Measurements from ENCODE around the gene GGA1. TPM values are rescaled to one million over a fixed set of nuclear protein-coding genes. Genes with fewer than 3 reads are reported as not detected.
A peak's percentile ranks its signal among the peaks of the same experiment; 100 is the strongest.

Gene GGA1
- total RNA-seq, 2 experiments from 2014 or later: 59.5 to 64.4 TPM

GRCh38 chr22:37618072-37618656 is 9.5 kb downstream of the GGA1 start:
- ChIA-PET POLR2A (interaction anchor here (1.1 to 1.5 kb wide), 5 partner anchors 8 to 14 kb away, joined by 3 to 5 read pairs (median 3); no protein-coding TSS in a partner anchor), CTCF (interaction anchor here (0.8 to 3.0 kb wide), 4 partner anchors 10 to 64 kb away, joined by 3 to 21 read pairs (median 4); partner anchors contain the start of gene GGA1)
- DNase-seq: no peak
- Mint-ChIP-seq H3K9me3 (no peaks in the 10 kb centered on the region), H3K4me1 (peaks cover 5% of the 10 kb centered on the region), H3K36me3 (ENCODE audit: low read depth) (peaks cover 21% of the 10 kb centered on the region), H3K4me3 (no peak overlapping the region), H3K27me3 (no peaks in the 10 kb centered on the region), H3K27ac (no peak overlapping the region)

DNA sequence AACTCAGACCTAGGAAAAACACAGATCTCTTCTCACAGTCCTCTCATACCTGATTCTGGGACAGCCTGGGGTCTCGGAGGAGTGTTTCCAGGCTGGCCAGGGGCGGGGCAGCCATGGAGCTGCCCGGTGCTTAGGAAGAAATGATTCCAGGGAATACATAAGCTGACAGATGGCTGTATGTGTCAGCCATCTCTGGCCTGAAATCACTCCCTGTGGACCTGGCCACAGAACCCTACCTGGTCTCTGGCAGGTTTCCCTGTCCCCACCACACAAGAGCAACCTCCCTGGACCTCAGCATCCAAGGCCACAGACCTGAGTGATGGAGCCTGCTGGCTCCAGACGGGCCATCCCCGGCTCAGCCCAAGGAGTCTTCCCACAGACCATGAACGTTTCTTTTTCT is 10.0 kb downstream of the GGA1 start:
- Mint-ChIP-seq H3K4me3 (no peak overlapping the region), H3K27me3 (no peaks in the 10 kb centered on the region), H3K9me3 (no peaks in the 10 kb centered on the region), H3K4me1 (peaks cover 3% of the 10 kb centered on the region), H3K36me3 (ENCODE audit: low read depth) (peaks cover 22% of the 10 kb centered on the region), H3K27ac (no peak overlapping the region)
- DNase-seq: no peak
- POLR2A ChIA-PET: interaction anchor here (1.2 to 2.0 kb wide), 6 partner anchors 9 to 39 kb away, joined by 3 to 6 read pairs (median 5); partner anchors contain the start of gene PDXP
- CTCF ChIA-PET: interaction anchor here (1.1 to 3.0 kb wide), 4 partner anchors 11 to 65 kb away, joined by 3 to 21 read pairs (median 4); partner anchors contain the start of gene GGA1

DNA sequence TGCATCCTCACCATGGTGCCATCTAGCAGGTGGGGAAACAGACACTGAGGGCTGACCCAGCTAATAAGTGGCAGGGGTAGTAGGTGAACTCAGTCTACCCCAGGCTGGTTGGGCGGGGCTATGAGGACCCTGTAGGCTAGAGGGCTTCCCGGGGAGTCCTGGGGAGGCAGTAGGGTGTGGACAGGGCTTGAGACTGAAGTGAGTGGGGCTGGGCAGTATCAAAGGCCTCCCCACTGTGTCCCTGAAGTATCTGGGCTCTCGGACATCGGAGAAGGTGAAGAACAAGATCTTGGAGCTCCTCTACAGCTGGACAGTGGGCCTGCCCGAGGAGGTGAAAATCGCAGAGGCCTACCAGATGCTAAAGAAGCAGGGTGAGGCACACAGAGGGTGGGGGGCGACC is 11.4 kb downstream of the GGA1 start:
- Mint-ChIP-seq H3K4me3 (no peak overlapping the region), H3K36me3 (ENCODE audit: low read depth) (peaks cover 25% of the 10 kb centered on the region), H3K27me3 (no peaks in the 10 kb centered on the region), H3K9me3 (no peaks in the 10 kb centered on the region), H3K4me1 (peaks cover 10% of the 10 kb centered on the region), H3K27ac (no peak overlapping the region)
- CTCF ChIA-PET: interaction anchor here (0.8 to 3.0 kb wide), 3 partner anchors 12 to 63 kb away, joined by 4 to 21 read pairs (median 5); partner anchors contain the start of gene GGA1
- DNase-seq: no peak
- POLR2A ChIA-PET: interaction anchor here (0.8 to 2.0 kb wide), 4 partner anchors 10 to 38 kb away, joined by 3 to 6 read pairs (median 5); partner anchors contain the start of gene PDXP

DNA sequence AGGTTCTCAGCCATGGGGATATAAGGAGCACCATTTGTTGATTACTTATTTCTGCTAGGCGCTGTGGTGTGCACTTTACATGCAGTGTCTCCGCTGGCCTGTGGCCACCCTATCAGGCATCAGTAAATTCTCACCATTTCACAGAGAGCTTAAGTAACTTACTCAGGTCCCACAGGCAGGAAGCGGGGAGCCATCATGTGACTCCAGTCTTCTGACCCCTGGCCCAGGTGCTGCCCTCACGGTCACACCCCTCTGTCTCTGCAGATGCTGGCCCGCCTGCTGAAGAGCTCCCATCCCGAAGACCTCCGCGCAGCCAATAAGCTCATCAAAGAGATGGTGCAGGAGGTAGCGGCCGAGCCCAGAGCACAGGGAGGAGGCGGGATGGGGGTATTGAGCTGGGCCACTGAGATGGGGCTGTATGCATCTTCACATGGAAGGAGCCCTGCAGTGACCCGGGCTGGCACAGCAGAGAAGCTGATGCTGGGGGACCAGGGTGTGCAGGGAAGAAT is 12.8 kb downstream of the GGA1 start:
- Mint-ChIP-seq H3K4me1 (peaks cover 24% of the 10 kb centered on the region), H3K4me3 (no peak overlapping the region), H3K27me3 (no peaks in the 10 kb centered on the region), H3K27ac (no peak overlapping the region), H3K9me3 (no peaks in the 10 kb centered on the region), H3K36me3 (ENCODE audit: low read depth) (peaks cover 25% of the 10 kb centered on the region)
- no peak for DNase-seq
- ChIA-PET POLR2A (interaction anchor here (0.9 to 1.0 kb wide), 2 partner anchors 13 to 38 kb away, joined by 3 read pairs; partner anchors contain the start of gene GGA1), CTCF (interaction anchor here (0.8 to 1.3 kb wide), 4 partner anchors 12 to 22 kb away, joined by 3 to 4 read pairs (median 4); partner anchors contain the start of gene GGA1)

DNA sequence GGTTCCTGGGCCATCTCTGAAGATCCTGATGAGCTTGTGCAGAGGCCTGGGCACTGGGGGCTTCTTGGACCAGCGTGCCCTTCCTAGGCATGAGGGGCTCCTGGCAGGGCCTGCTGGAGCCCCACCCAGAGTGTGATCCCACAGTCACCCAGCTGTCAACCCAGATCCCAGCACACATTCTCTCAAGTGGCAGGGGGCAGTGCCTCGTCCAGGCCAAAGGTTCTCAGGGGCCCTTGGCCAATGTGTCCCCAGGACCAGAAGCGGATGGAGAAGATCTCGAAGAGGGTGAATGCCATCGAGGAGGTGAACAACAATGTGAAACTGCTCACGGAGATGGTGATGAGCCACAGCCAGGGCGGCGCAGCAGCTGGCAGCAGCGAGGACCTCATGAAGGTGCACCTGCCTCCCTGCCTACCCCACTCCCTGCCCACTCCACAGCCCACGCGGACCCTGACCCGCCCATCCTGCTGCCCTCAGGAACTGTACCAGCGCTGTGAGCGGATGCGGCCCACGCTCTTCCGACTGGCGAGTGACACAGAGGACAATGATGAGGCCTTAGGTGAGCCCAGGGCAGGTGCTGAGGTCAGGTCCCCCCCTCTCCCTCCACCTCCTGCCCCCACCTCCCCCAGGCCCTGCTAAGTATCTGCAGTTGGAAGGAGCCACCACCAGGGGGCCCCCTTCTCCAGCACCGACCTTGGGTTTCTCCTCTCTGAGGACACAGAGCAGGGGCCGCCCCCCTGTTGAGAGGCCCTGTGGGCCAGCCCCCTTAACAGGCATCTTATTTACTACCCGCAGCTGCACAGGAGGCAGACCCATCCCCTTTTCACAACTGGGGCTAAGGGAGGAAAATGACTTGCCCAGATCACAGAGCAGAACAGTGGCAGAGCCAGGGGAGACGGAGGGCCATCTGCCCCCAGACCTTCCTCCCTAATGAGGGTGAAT is 14.7 kb downstream of the GGA1 start:
- H3K36me3 Mint-ChIP-seq (ENCODE audit: low read depth): peaks cover 21% of the 10 kb centered on the region
- ChIA-PET CTCF (interaction anchor here (0.5 to 1.7 kb wide), 9 partner anchors 7 to 58 kb away, joined by 3 to 5 read pairs (median 3); partner anchors contain the start of genes GGA1 and PDXP), POLR2A (no interaction called here)

DNA sequence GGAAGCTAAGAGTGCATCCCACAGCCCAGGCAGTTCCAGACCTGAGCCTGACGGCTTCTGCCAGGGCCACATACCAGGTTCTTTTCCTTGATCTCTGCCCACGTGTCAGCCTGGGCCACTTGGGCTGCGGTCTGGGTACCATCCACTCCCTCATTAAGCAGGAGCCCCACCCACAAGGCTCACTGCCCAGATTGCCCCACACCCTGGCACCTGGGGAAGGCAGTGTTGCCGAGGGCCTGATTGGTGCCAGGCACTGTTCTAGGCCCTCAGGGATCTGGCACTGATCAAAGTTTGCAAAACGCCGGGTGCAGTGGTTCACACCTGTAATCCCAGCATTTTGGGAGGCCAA is 15.4 kb downstream of the GGA1 start:
- no peaks in the 10 kb centered on the region for H3K9me3 Mint-ChIP-seq
- peaks cover 21% of the 10 kb centered on the region for H3K36me3 Mint-ChIP-seq (ENCODE audit: low read depth)
- peaks cover 47% of the 10 kb centered on the region for H3K4me1 Mint-ChIP-seq
- no peaks in the 10 kb centered on the region for H3K27me3 Mint-ChIP-seq
- peak overlapping the region; percentile 79 for H3K27ac Mint-ChIP-seq
- CTCF ChIA-PET: interaction anchor here (0.7 to 1.1 kb wide), 4 partner anchors 9 to 56 kb away, joined by 3 to 4 read pairs (median 3); partner anchors contain the start of gene GGA1
- POLR2A ChIA-PET: no interaction called here
- H3K4me3 Mint-ChIP-seq: no peak overlapping the region
- no peak for DNase-seq

More for the DNA sequence above, 14.7 kb downstream of the GGA1 start:
- peak; percentile 80 for DNase-seq
- Mint-ChIP-seq H3K4me1 (peaks cover 43% of the 10 kb centered on the region), H3K4me3 (no peak overlapping the region), H3K9me3 (no peaks in the 10 kb centered on the region), H3K27me3 (no peaks in the 10 kb centered on the region), H3K27ac (peak overlapping the region; percentile 79)

DNA sequence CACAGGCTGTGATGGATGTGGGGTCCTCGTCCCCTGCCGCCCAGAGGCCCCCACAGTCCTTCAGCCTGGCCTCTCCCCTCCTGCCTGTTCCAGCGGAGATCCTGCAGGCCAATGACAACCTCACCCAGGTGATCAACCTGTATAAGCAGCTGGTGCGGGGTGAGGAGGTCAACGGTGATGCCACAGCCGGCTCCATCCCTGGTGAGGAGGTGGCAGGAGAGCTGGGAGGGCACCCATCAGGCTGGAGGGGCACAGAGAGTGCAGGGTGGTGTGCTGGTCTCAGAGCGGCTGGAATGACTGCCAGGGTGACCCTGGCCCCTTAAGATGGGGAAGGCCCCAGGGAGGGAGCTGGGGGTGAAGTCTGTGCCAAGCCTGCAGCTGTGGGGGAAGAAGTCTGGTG is 16.2 kb downstream of the GGA1 start:
- H3K36me3 Mint-ChIP-seq (ENCODE audit: low read depth): peaks cover 21% of the 10 kb centered on the region
- H3K27me3 Mint-ChIP-seq: no peaks in the 10 kb centered on the region
- no peak for DNase-seq
- H3K4me3 Mint-ChIP-seq: no peak overlapping the region
- POLR2A ChIA-PET: interaction anchor here (0.9 to 7.5 kb wide), 6 partner anchors 9 to 54 kb away, joined by 3 to 110 read pairs (median 8); partner anchors contain the start of gene SH3BP1
- H3K4me1 Mint-ChIP-seq: peaks cover 47% of the 10 kb centered on the region
- no peaks in the 10 kb centered on the region for H3K9me3 Mint-ChIP-seq
- H3K27ac Mint-ChIP-seq: peak overlapping the region; percentile 41
- CTCF ChIA-PET: interaction anchor here (1.5 to 5.3 kb wide), 4 partner anchors 12 to 57 kb away, joined by 5 to 66 read pairs (median 30); partner anchors contain the start of genes PDXP and SH3BP1

DNA sequence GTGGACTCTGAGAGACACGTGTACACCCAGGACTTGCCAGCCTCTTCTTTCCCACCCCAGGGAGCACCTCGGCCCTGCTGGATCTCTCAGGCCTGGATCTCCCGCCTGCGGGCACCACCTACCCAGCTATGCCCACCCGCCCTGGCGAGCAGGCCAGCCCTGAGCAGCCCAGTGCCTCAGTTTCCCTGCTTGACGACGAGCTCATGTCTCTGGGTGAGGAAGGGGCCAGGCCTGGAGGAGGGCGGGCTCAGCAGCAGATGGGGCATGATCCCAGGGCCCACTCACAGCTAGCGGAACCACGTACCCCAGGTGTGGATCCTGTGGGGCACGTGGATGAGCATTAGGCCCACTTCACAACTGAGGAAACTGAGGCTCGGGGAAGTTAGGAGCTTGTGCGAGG is 17.1 kb downstream of the GGA1 start:
- no peaks in the 10 kb centered on the region for H3K9me3 Mint-ChIP-seq
- H3K36me3 Mint-ChIP-seq (ENCODE audit: low read depth): peaks cover 18% of the 10 kb centered on the region
- ChIA-PET CTCF (interaction anchor here (0.6 to 5.3 kb wide), 8 partner anchors 11 to 219 kb away, joined by 3 to 66 read pairs (median 4); partner anchors contain the start of genes ANKRD54, PDXP and SH3BP1), POLR2A (interaction anchor here (0.7 to 7.5 kb wide), 9 partner anchors 8 to 52 kb away, joined by 3 to 110 read pairs (median 6); partner anchors contain the start of genes PDXP and SH3BP1)
- DNase-seq: no peak
- H3K4me1 Mint-ChIP-seq: peaks cover 47% of the 10 kb centered on the region
- no peak overlapping the region for H3K27ac Mint-ChIP-seq
- H3K27me3 Mint-ChIP-seq: no peaks in the 10 kb centered on the region
- no peak overlapping the region for H3K4me3 Mint-ChIP-seq

DNA sequence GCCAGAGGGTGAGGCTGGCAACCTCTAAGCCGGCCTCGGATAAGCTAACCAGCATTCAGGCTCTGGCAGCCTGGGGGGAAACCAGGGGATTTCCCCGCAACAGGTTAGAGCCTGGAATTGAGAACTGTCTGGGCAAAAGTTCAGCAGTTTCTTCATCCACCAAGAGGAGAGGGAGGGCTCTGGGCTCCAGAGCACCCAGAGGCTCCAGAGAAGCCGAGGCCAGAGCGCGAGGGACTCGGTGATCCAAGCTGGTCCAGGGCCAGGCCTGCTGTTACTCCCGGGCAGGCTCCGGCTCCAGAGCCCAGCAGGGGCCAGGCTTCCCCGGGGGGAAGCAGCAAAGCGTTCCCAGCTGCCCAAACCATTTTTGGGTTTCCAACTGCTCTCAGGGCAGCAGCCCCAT is 17.5 kb downstream of the GGA1 start:
- POLR2A ChIA-PET: interaction anchor here (0.7 to 7.5 kb wide), 8 partner anchors 9 to 49 kb away, joined by 3 to 110 read pairs (median 6); partner anchors contain the start of genes LGALS1, PDXP and SH3BP1
- H3K27ac Mint-ChIP-seq: no peak overlapping the region
- peaks cover 17% of the 10 kb centered on the region for H3K36me3 Mint-ChIP-seq (ENCODE audit: low read depth)
- DNase-seq: no peak
- peaks cover 47% of the 10 kb centered on the region for H3K4me1 Mint-ChIP-seq
- H3K4me3 Mint-ChIP-seq: no peak overlapping the region
- CTCF ChIA-PET: interaction anchor here (0.6 to 5.3 kb wide), 8 partner anchors 10 to 218 kb away, joined by 3 to 66 read pairs (median 6); partner anchors contain the start of genes ANKRD54, PDXP and SH3BP1
- no peaks in the 10 kb centered on the region for H3K9me3 Mint-ChIP-seq
- no peaks in the 10 kb centered on the region for H3K27me3 Mint-ChIP-seq

- Mint-ChIP-seq H3K27me3 (no peaks in the 10 kb centered on the region), H3K36me3 (ENCODE audit: low read depth) (peaks cover 17% of the 10 kb centered on the region), H3K4me1 (peaks cover 48% of the 10 kb centered on the region), H3K4me3 (no peak overlapping the region), H3K9me3 (no peaks in the 10 kb centered on the region), H3K27ac (peak overlapping the region; percentile 84)
- POLR2A ChIA-PET: interaction anchor here (0.7 to 7.5 kb wide), 14 partner anchors 9 to 181 kb away, joined by 3 to 110 read pairs (median 6); partner anchors contain the start of genes GCAT, GGA1, LGALS1 and PDXP
- DNase-seq: no peak
- CTCF ChIA-PET: interaction anchor here (0.6 to 5.3 kb wide), 13 partner anchors 10 to 706 kb away, joined by 3 to 66 read pairs (median 4); partner anchors contain the start of genes GGA1, PDXP and SH3BP1
Observed at GRCh38 chr22:37626556-37627075, 18.0 kb downstream of the GGA1 start.

DNA sequence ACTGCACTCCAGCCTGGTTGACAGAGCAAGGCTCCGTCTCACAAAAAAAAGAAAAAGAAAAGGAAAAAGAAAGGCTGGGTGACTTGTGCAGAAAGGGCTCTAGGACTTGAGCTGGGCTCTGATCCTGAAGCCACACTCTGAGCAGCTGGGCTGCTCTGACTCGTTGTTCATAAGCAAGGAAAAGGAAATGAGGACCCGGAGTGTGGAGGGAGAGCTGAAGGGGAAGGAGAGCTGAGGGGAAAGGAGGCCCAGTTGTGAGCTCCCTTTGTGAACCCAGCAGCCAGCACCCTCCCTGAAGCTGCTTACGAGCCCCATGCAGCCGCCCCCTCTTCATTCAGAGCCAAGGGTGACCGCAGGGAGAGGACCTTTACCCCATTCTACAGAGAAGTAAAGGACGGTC is 18.5 kb downstream of the GGA1 start:
- H3K27ac Mint-ChIP-seq: peak overlapping the region; percentile 84
- peaks cover 53% of the 10 kb centered on the region for H3K4me1 Mint-ChIP-seq
- POLR2A ChIA-PET: interaction anchor here (1.0 to 7.5 kb wide), 12 partner anchors 8 to 180 kb away, joined by 3 to 110 read pairs (median 6); partner anchors contain the start of genes GCAT, GGA1, LGALS1 and NOL12
- H3K27me3 Mint-ChIP-seq: no peaks in the 10 kb centered on the region
- no peak overlapping the region for H3K4me3 Mint-ChIP-seq
- CTCF ChIA-PET: interaction anchor here (0.6 to 5.3 kb wide), 13 partner anchors 9 to 705 kb away, joined by 3 to 66 read pairs (median 4); partner anchors contain the start of genes GGA1, PDXP and SH3BP1
- DNase-seq: no peak
- H3K9me3 Mint-ChIP-seq: no peaks in the 10 kb centered on the region
- peaks cover 17% of the 10 kb centered on the region for H3K36me3 Mint-ChIP-seq (ENCODE audit: low read depth)

All from activated CD4-positive, alpha-beta memory T cell treated with anti-CD3 and anti-CD28 coated beads, Interleukin-2, amount 10 ng/mL, durations not matched to agents 7 days and 5 days (primary cell).